Mammary epithelial cell (primary cell): Measurements from ENCODE around the gene SLC7A7.
"Not testable (repeated sequence)": the region's sequence is repeated elsewhere in the genome, so short reads cannot be mapped to it uniquely, and the experiment has no call there.

Experiments
- CTCF ChIP-seq, 2 donors: IDR thresholded peaks in 1 of 2; conservative IDR thresholded peaks in 1 of 2; 2 replicates each; pipeline ENCODE4 v1.5.1; 2011 to 2012; ENCODE audit warnings: inconsistent platforms in 2 of 2, low read length in 2 of 2, mild to moderate bottlenecking in 2 of 2, control low read depth in 1 of 2, low read depth in 1 of 2; ENCODE audit not compliant: insufficient read depth in 1 of 2; ENCODE audit errors: extremely low read depth in 1 of 2
- EZH2 ChIP-seq: IDR thresholded peaks from 2 replicates; pipeline ENCODE4 v1.6.1; 2012; ENCODE audit warnings: low read length, inconsistent platforms, borderline replicate concordance

- TF ChIP-seq CTCF (conservative IDR thresholded peaks at IDR 0.05 in 1 of 2, IDR thresholded peaks at IDR 0.05 in 1 of 2; ENCODE audit: extremely low read depth in 1 of 2, insufficient read depth in 1 of 2, low read depth in 1 of 2, low read length in 2 of 2); EZH2: not testable (repeated sequence)
Observed at GRCh38 chr14:22854296-22854695, 39.1 kb upstream of the SLC7A7 start.
